Pancreas (tissue), 10 donors: ENCODE results near the gene CHST1. TPM values are rescaled to one million over a fixed set of nuclear protein-coding genes. Genes with fewer than 3 reads are reported as not detected.

Source experiments
- ATAC-seq, 4 donors: fragments of 200-7000 bp; cut with Tn5 transposase; one replicate each; pipeline versions ENCODE4 v1.8.0 to v1.9.1; 2020; ENCODE audit warnings: mild to moderate bottlenecking in 4 of 4, moderate library complexity in 4 of 4
- DNase-seq, 6 donors: peaks; one replicate each; pipeline ENCODE4 v3.0.0-alpha.2; 2020
- FAIRE-seq: peaks from 2 replicates; lab custom pipeline; 2012; peaks lifted over from hg19 to GRCh38; lab: Jason Lieb, UNC
- H3K27ac ChIP-seq, 4 donors: fragments of 200-600 bp; sonication (generic); 1 replicate in 3 of 4; 2 replicates in 1 of 4; pipeline versions ENCODE4 v1.5.0 to v1.8.0; 2020
- H3K27me3 ChIP-seq, 4 donors: fragments of 200-600 bp; one replicate each; pipeline ENCODE4 v1.8.0; 2021
- H3K36me3 ChIP-seq, 3 donors: fragments of 200-600 bp; sonication (generic) in 1 of 3; one replicate each; pipeline versions ENCODE4 v1.5.0 to v1.8.0; 2020 to 2021
- H3K4me1 ChIP-seq, 3 donors: fragments of 200-600 bp; one replicate each; pipeline ENCODE4 v1.8.0; 2021
- H3K4me3 ChIP-seq, 4 donors: fragments of 200-600 bp; sonication (generic) in 2 of 4; one replicate each; pipeline versions ENCODE4 v1.5.0 to v1.8.0; 2020 to 2021
- H3K9me3 ChIP-seq, 4 donors: fragments of 200-600 bp; one replicate each; pipeline ENCODE4 v1.8.0; 2021
- WGBS, 2 donors: extraction: QIAGEN DNeasy Blood & Tissue Kit; methylation state at CpG; one replicate each; pipeline ENCODE4 v1.1.7; 2013; 5-methylcytosine and 5-hydroxymethylcytosine counted together
- intact Hi-C, 3 donors: fragments of 100-400 bp; cut with DNase I; formaldehyde crosslinking; loops; one replicate each; pipeline versions ENCODE4 v1.11.1 to v1.14.2; 2022
- polyA plus RNA-seq, 2 donors: library from polyadenylated mRNA; stranded (reverse); fragments of 200-250 nt; gene quantifications; one replicate each; pipeline ENCODE4 v1.2.3, GENCODE V29; 2013
- total RNA-seq, 6 donors: library from RNA; stranded (reverse); fragmentation: NEBNext Ultra II Directional in 4 of 6; extraction: Animal tissue kit (Norgen Biotek cat#: 25700) in 4 of 6; gene quantifications; one replicate each; pipeline versions ENCODE4 v1.2.1 to v1.2.4, GENCODE V29; 2021 to 2023
- TF ChIP-seq, protein P1 (sequence below), 4 donors: fragments of 200-600 bp; sonication (generic) in 3 of 4; IDR thresholded peaks; one replicate each; pipeline versions ENCODE4 v1.5.0 to v1.8.0; 2021; ENCODE audit warnings: antibody characterized with exemption in 4 of 4
- donor health status: healthy with polysubstance abuse.
- donor health status: DM: no; HTN: no; CAD: no; lungs with moderate emphysema.
- donor health status: DM: no; HTN: no; CAD: no.
- donor health status: control.
- donor health status: control.
- donor health status: Bipolar disorder and iron deficiency.
- donor health status: DM: yes; HTN: yes; CAD: no.
- donor health status: DM: no; HTN: no; CAD: no.
- donor health status: DM: no; HTN: no; CAD: no.
- donor health status: DM: yes; HTN: yes; CAD: no.

CHST1 gene
- total and polyA plus RNA-seq, 8 donors, result 0.23 to 4.8 (median 0.65) TPM

DNA sequence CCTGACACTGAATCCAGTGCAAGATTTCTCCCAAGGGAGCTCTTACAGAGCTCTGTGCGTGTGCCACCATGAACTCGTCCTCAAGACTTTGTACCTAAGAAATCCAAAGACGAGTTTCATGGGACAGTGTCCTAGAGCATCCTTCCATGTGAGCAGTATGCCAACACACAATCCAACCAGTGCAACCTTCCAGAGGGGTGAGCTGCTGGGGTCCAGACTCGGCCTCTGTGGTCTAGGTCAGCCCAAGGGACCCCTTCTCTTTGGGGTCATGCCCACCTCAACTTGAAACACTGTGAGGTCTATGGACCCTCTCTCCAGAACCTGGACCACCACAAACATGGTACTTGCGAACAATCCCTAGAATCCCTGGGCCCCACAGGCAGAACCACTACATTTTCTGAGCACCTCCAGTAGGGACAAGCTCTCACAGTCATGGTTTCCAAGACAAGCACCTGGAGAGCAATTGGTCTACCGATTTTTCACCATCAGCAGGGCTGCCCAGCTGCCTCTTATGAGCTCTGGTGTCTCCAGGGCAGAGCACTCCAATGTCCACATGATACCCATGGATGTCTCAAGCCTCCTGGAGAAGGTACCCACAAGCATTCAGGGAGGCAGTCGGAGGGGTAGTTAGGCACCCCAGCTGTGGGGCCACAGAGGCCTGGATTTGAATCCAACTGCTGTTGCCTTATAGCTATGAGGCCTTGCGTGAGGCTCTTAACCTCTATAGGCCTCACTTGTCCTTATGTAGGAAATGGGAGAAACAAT lies 7.7 kb downstream of the CHST1 start:
- Histone ChIP-seq H3K4me1 (no peaks in the 10 kb centered on the region), H3K27ac (no peak overlapping the region), H3K27me3 (peaks cover 0 to 5% (median 0%) of the 10 kb centered on the region in 4 donors), H3K9me3 (no peaks in the 10 kb centered on the region), H3K36me3 (no peaks in the 10 kb centered on the region), H3K4me3 (no peak overlapping the region)
- DNase-seq, result no peak
- ATAC-seq, result no peak
- TF ChIP-seq, protein P1, sequence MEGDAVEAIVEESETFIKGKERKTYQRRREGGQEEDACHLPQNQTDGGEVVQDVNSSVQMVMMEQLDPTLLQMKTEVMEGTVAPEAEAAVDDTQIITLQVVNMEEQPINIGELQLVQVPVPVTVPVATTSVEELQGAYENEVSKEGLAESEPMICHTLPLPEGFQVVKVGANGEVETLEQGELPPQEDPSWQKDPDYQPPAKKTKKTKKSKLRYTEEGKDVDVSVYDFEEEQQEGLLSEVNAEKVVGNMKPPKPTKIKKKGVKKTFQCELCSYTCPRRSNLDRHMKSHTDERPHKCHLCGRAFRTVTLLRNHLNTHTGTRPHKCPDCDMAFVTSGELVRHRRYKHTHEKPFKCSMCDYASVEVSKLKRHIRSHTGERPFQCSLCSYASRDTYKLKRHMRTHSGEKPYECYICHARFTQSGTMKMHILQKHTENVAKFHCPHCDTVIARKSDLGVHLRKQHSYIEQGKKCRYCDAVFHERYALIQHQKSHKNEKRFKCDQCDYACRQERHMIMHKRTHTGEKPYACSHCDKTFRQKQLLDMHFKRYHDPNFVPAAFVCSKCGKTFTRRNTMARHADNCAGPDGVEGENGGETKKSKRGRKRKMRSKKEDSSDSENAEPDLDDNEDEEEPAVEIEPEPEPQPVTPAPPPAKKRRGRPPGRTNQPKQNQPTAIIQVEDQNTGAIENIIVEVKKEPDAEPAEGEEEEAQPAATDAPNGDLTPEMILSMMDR (IDR thresholded peaks at IDR 0.05), result no peak
- intact Hi-C loops, result loop anchor here in 2 of 3 donors (10.0 kb wide), 1 partner anchor 283 kb away; no protein-coding TSS in a partner anchor
- WGBS, 2 donors, result 76 to 82% methylated on average over 8 of the region's 8 CpGs
- no peak for FAIRE-seq

DNA sequence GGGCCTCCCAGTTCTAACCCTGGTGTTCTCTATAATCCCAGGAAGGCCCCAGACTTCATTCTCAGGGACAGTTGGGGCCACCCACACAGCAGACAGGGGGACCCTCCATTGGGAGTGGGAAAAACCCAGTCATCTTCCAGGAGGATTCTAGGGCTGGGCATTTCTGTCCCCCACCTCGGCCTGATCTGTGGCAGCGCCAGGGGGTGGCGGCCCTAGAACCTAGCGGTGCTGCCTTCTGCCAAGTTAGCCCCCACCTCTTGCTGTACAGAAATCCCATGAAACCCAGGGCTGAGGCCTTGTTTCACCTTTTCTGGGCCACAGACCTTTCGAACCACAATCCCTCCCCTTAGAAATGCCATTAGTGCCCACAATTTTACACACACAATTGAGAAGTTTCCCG lies 9.6 kb downstream of the CHST1 start:
- no peaks in the 10 kb centered on the region for H3K27me3 ChIP-seq
- intact Hi-C loops, result loop anchor here in 2 of 3 donors (10.0 kb wide), 1 partner anchor 281 kb away; no protein-coding TSS in a partner anchor
- DNase-seq (no peak), ATAC-seq (no peak), FAIRE-seq (no peak)
- H3K4me3 ChIP-seq, result no peak overlapping the region
- H3K9me3 ChIP-seq, result no peaks in the 10 kb centered on the region
- H3K36me3 ChIP-seq, result no peaks in the 10 kb centered on the region
- H3K4me1 ChIP-seq, result no peaks in the 10 kb centered on the region
- TF ChIP-seq, protein P1 (IDR thresholded peaks at IDR 0.05), result no peak
- 78 to 89% methylated on average over 6 of the region's 6 CpGs for whole genome bisulfite sequencing, 2 donors
- H3K27ac ChIP-seq, result no peak overlapping the region

DNA sequence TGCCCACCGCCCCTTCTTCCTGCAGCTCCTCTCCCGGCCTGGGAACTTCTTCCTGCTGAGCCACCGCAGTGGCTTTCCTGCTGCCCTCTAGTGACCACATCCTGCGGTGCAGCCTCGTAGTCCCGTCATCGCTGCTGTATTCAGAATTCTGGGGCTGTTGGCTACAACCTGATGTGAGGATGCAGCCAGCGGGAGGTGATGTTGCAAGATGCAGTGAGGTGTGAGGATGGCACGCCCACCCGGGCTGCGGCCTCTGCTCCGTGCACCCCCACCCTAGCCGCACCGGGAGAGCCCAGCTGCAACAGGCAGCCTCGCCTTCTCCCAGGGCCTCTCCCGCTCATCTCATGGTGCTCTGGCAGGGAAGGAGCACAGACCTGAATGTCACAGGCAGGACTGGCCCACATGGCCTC lies 10.1 kb downstream of the CHST1 start:
- WGBS, 2 donors, result 11 to 13% methylated on average over 16 of the region's 16 CpGs

GRCh38 chr11:45655012-45655283 lies 10.5 kb downstream of the CHST1 start:
- intact Hi-C loops, result loop anchor here in 2 of 3 donors (10.0 kb wide), 1 partner anchor 280 kb away; no protein-coding TSS in a partner anchor
- no peak for DNase-seq
- no peaks in the 10 kb centered on the region for H3K9me3 ChIP-seq
- ATAC-seq, result no peak
- 50 to 56% methylated on average over 2 of the region's 2 CpGs for WGBS, 2 donors
- TF ChIP-seq, protein P1 (IDR thresholded peaks at IDR 0.05), result no peak
- H3K36me3 ChIP-seq, result no peaks in the 10 kb centered on the region
- FAIRE-seq, result no peak
- no peak overlapping the region for H3K27ac ChIP-seq
- peaks cover 0 to 4% (median 0%) of the 10 kb centered on the region in 4 donors for H3K27me3 ChIP-seq
- no peak overlapping the region for H3K4me3 ChIP-seq
- H3K4me1 ChIP-seq, result no peaks in the 10 kb centered on the region

More for the DNA sequence above, 10.1 kb downstream of the CHST1 start:
- no peak overlapping the region for H3K4me3 ChIP-seq
- H3K36me3 ChIP-seq, result no peaks in the 10 kb centered on the region
- no peak for FAIRE-seq
- DNase-seq, result peak in 5 of 6 donors; percentile 42 to 91 (median 70)
- TF ChIP-seq, protein P1 (IDR thresholded peaks at IDR 0.05), result peak; percentile 77 to 92 (median 84)
- intact Hi-C loops, result loop anchor here in 2 of 3 donors (10.0 kb wide), 1 partner anchor 281 kb away; no protein-coding TSS in a partner anchor
- H3K27ac ChIP-seq, result no peak overlapping the region
- no peaks in the 10 kb centered on the region for H3K9me3 ChIP-seq
- no peaks in the 10 kb centered on the region for H3K4me1 ChIP-seq
- H3K27me3 ChIP-seq, result no peaks in the 10 kb centered on the region
- ATAC-seq, result peak; percentile 78 to 93 (median 89)
